Liver (tissue), 9 donors: ENCODE results near the gene BDKRB2. TPM values are rescaled to one million over a fixed set of nuclear protein-coding genes. Genes with fewer than 3 reads are reported as not detected.

Experiments
- DNase-seq: peaks from one replicate; pipeline ENCODE4 v3.0.0-alpha.2; 2017; ENCODE audit warnings: low spot score
- H3K27ac ChIP-seq, 2 donors: one replicate each; pipeline ENCODE4 v1.7.0; 2013; ENCODE audit warnings: inconsistent platforms in 2 of 2, low read length in 2 of 2, control low read depth in 1 of 2, low read depth in 1 of 2, mild to moderate bottlenecking in 1 of 2
- H3K27me3 ChIP-seq, 4 donors: one replicate each; pipeline versions ENCODE4 v1.6.1 to v1.7.0; 2013; ENCODE audit warnings: low read length in 3 of 4, inconsistent platforms in 1 of 4, mild to moderate bottlenecking in 1 of 4, moderate library complexity in 1 of 4; ENCODE audit not compliant: control insufficient read depth in 4 of 4, insufficient read depth in 4 of 4
- H3K36me3 ChIP-seq, 4 donors: one replicate each; pipeline versions ENCODE4 v1.6.1 to v1.7.0; 2013; ENCODE audit warnings: low read length in 3 of 4, mild to moderate bottlenecking in 3 of 4, low read depth in 1 of 4, moderate library complexity in 1 of 4; ENCODE audit not compliant: control insufficient read depth in 4 of 4, insufficient read depth in 3 of 4
- H3K4me1 ChIP-seq, 4 donors: one replicate each; pipeline versions ENCODE4 v1.6.1 to v1.7.0; 2013; ENCODE audit warnings: low read length in 3 of 4, mild to moderate bottlenecking in 3 of 4, moderate library complexity in 1 of 4; ENCODE audit not compliant: control insufficient read depth in 4 of 4, insufficient read depth in 4 of 4
- H3K4me3 ChIP-seq, 3 donors: one replicate each; pipeline versions ENCODE4 v1.6.1 to v1.7.0; 2013; ENCODE audit warnings: low read length in 3 of 3, control low read depth in 1 of 3, low read depth in 1 of 3, mild to moderate bottlenecking in 1 of 3
- H3K9ac ChIP-seq, 2 donors: one replicate each; pipeline ENCODE4 v1.7.0; 2013; ENCODE audit warnings: low read length in 2 of 2, mild to moderate bottlenecking in 2 of 2, moderate library complexity in 2 of 2, control low read depth in 1 of 2, low read depth in 1 of 2
- H3K9me3 ChIP-seq, 4 donors: one replicate each; pipeline versions ENCODE4 v1.6.1 to v1.7.0; 2013; ENCODE audit warnings: low read length in 3 of 4; ENCODE audit not compliant: control insufficient read depth in 4 of 4
- EGR1 ChIP-seq, 2 donors: IDR thresholded peaks; 2 replicates each; pipeline ENCODE4 v1.6.1; 2016 to 2018; ENCODE audit warnings: antibody characterized with exemption in 2 of 2, low read depth in 2 of 2
- FOXA1 ChIP-seq: IDR thresholded peaks from 2 replicates; pipeline ENCODE4 v1.6.1; 2016; ENCODE audit warnings: antibody characterized with exemption
- FOXA2 ChIP-seq: IDR thresholded peaks from 2 replicates; pipeline ENCODE4 v1.6.1; 2016; ENCODE audit warnings: antibody characterized with exemption
- GABPA ChIP-seq, 2 donors: IDR thresholded peaks in 1 of 2; conservative IDR thresholded peaks in 1 of 2; 2 replicates each; pipeline ENCODE4 v1.6.1; 2016; ENCODE audit warnings: antibody characterized with exemption in 2 of 2, mild to moderate bottlenecking in 1 of 2, moderate library complexity in 1 of 2
- HNF4A ChIP-seq, 2 donors: conservative IDR thresholded peaks; 2 replicates each; pipeline ENCODE4 v1.6.1; 2016; ENCODE audit warnings: antibody characterized with exemption in 2 of 2, mild to moderate bottlenecking in 2 of 2
- HNF4G ChIP-seq: IDR thresholded peaks from 2 replicates; pipeline ENCODE4 v1.6.1; 2016; ENCODE audit warnings: antibody characterized with exemption
- JUND ChIP-seq, 2 donors: IDR thresholded peaks; 2 replicates each; pipeline ENCODE4 v1.6.1; 2016; ENCODE audit warnings: antibody characterized with exemption in 2 of 2
- NR2F2 ChIP-seq: IDR thresholded peaks from 2 replicates; pipeline ENCODE4 v1.6.1; 2016; ENCODE audit warnings: antibody characterized with exemption
- RAD21 ChIP-seq, 2 donors: IDR thresholded peaks; 2 replicates each; pipeline ENCODE4 v1.6.1; 2016; ENCODE audit warnings: antibody characterized with exemption in 2 of 2, mild to moderate bottlenecking in 2 of 2
- SP1 ChIP-seq: IDR thresholded peaks from 2 replicates; pipeline ENCODE4 v1.6.1; 2018; ENCODE audit warnings: antibody characterized with exemption, mild to moderate bottlenecking
- TAF1 ChIP-seq: conservative IDR thresholded peaks from 2 replicates; pipeline ENCODE4 v1.6.1; 2016; ENCODE audit warnings: antibody characterized with exemption, mild to moderate bottlenecking
- WGBS: extraction: QIAGEN DNeasy Blood & Tissue Kit; methylation state at CpG from one replicate; pipeline ENCODE4 v1.1.7; 2013; 5-methylcytosine and 5-hydroxymethylcytosine counted together
- polyA plus RNA-seq, 2 donors: library from polyadenylated mRNA; stranded (reverse) in 1 of 2; unstranded in 1 of 2; fragments of 200-250 nt in 1 of 2; fragments of >200 nt in 1 of 2; fragmentation: Nextera tagmentation in 1 of 2; extraction: Ambion mirVana in 1 of 2; gene quantifications; one replicate each; pipeline versions ENCODE4 v1.2.1 to v1.2.3, GENCODE V29; 2013 to 2015
- total RNA-seq, 2 donors: library from RNA; depleted of rRNA; stranded (reverse); fragments of >200 nt; gene quantifications; one replicate each; pipeline ENCODE4 v1.2.3, GENCODE V29; 2014
- TF ChIP-seq, protein P1 (sequence below): IDR thresholded peaks from 2 replicates; pipeline ENCODE4 v1.6.1; 2016; ENCODE audit warnings: antibody characterized with exemption, mild to moderate bottlenecking
- TF ChIP-seq, protein P2 (sequence below): IDR thresholded peaks from 2 replicates; pipeline ENCODE4 v1.6.1; 2016; ENCODE audit warnings: antibody characterized with exemption
- TF ChIP-seq, protein P3 (sequence below): IDR thresholded peaks from 2 replicates; pipeline ENCODE4 v1.6.1; 2016; ENCODE audit warnings: antibody characterized with exemption
- TF ChIP-seq, protein P4 (sequence below): IDR thresholded peaks from 2 replicates; pipeline ENCODE4 v1.6.1; 2016; ENCODE audit warnings: antibody characterized with exemption
- TF ChIP-seq, protein P5 (sequence below): fragments of 150-350 bp; IDR thresholded peaks from 2 replicates; pipeline ENCODE4 v1.5.1; 2017; ENCODE audit warnings: improper control_type of control experiment, low read depth, low read length; ENCODE audit not compliant: missing input control
- donor health status: healthy.
- donor health status: healthy.
- donor health status: healthy.
- donor health status: healthy.
- donor health status: healthy.

BDKRB2 gene
- total and polyA plus RNA-seq, 4 donors = 0.10 to 0.25 (median 0.17) TPM

DNA sequence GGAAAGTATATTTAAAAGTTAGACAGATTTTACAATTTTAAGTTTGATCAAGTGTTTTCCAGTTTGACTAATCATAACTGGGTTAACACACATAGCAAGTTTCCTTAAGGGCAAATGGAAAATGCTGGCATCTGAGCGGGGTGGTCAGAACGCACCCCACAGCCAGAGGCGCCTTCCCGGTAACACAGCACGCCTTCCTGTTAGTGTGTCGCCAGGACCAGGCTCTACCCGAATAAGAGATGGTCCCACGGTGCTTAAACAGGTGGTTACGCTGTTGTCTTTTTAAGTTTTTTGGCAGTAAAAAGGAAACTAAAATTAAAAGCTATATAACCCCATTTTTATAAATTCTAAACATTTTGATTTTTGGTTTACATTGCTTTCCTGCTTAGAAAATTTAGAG lies 79.4 kb downstream of the BDKRB2 start:
- TF ChIP-seq HNF4G = no peak
- TF ChIP-seq NR2F2 = no peak
- TF ChIP-seq, protein P1, sequence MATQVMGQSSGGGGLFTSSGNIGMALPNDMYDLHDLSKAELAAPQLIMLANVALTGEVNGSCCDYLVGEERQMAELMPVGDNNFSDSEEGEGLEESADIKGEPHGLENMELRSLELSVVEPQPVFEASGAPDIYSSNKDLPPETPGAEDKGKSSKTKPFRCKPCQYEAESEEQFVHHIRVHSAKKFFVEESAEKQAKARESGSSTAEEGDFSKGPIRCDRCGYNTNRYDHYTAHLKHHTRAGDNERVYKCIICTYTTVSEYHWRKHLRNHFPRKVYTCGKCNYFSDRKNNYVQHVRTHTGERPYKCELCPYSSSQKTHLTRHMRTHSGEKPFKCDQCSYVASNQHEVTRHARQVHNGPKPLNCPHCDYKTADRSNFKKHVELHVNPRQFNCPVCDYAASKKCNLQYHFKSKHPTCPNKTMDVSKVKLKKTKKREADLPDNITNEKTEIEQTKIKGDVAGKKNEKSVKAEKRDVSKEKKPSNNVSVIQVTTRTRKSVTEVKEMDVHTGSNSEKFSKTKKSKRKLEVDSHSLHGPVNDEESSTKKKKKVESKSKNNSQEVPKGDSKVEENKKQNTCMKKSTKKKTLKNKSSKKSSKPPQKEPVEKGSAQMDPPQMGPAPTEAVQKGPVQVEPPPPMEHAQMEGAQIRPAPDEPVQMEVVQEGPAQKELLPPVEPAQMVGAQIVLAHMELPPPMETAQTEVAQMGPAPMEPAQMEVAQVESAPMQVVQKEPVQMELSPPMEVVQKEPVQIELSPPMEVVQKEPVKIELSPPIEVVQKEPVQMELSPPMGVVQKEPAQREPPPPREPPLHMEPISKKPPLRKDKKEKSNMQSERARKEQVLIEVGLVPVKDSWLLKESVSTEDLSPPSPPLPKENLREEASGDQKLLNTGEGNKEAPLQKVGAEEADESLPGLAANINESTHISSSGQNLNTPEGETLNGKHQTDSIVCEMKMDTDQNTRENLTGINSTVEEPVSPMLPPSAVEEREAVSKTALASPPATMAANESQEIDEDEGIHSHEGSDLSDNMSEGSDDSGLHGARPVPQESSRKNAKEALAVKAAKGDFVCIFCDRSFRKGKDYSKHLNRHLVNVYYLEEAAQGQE = no peak
- TF ChIP-seq TAF1 = no peak
- TF ChIP-seq FOXA2 = no peak
- no peak for TF ChIP-seq JUND (IDR thresholded peaks at IDR 0.05)
- TF ChIP-seq, protein P2, sequence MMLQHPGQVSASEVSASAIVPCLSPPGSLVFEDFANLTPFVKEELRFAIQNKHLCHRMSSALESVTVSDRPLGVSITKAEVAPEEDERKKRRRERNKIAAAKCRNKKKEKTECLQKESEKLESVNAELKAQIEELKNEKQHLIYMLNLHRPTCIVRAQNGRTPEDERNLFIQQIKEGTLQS = no peak
- no peak for TF ChIP-seq FOXA1
- no peak for TF ChIP-seq EGR1 (IDR thresholded peaks at IDR 0.05; ENCODE audit: low read depth in 2 of 2)
- TF ChIP-seq, protein P3, sequence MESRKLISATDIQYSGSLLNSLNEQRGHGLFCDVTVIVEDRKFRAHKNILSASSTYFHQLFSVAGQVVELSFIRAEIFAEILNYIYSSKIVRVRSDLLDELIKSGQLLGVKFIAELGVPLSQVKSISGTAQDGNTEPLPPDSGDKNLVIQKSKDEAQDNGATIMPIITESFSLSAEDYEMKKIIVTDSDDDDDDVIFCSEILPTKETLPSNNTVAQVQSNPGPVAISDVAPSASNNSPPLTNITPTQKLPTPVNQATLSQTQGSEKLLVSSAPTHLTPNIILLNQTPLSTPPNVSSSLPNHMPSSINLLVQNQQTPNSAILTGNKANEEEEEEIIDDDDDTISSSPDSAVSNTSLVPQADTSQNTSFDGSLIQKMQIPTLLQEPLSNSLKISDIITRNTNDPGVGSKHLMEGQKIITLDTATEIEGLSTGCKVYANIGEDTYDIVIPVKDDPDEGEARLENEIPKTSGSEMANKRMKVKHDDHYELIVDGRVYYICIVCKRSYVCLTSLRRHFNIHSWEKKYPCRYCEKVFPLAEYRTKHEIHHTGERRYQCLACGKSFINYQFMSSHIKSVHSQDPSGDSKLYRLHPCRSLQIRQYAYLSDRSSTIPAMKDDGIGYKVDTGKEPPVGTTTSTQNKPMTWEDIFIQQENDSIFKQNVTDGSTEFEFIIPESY = no peak
- TF ChIP-seq, protein P4, sequence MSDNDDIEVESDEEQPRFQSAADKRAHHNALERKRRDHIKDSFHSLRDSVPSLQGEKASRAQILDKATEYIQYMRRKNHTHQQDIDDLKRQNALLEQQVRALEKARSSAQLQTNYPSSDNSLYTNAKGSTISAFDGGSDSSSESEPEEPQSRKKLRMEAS = no peak
- no peak for TF ChIP-seq HNF4A (conservative IDR thresholded peaks at IDR 0.05)
- no peak for TF ChIP-seq SP1
- Histone ChIP-seq H3K4me3 (peak overlapping the region in 1 of 3 donors; percentile 15), H3K9me3 (no peaks in the 10 kb centered on the region), H3K27ac (peak overlapping the region; percentile 79 to 87), H3K4me1 (peaks cover 5 to 45% (median 37%) of the 10 kb centered on the region in 4 donors), H3K27me3 (no peaks in the 10 kb centered on the region), H3K36me3 (peaks cover 0 to 7% (median 4%) of the 10 kb centered on the region in 4 donors), H3K9ac (peak overlapping the region; percentile 47 to 49)
- 50% methylated on average over 9 of the region's 9 CpGs for WGBS
- no peak for DNase-seq

DNA sequence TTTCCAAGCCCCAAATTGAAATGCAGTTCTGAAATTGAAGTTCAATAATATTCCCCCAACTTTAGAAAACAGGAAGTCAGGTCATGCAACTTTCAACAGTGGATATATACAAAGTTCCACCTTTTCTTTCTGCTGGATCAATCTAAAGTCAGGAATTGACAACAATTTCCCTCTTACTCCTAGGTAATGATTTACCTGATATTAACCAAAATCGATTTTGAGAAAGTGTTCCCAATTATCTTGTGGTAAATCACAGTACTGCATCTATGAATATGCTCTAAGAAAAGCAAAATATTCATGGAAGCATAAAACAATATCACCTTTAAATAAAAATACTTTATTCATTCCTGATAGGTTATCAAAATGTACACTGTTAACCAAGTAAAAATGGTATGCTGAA lies 79.8 kb downstream of the BDKRB2 start:
- Histone ChIP-seq H3K4me3 (peak overlapping the region in 1 of 3 donors; percentile 15), H3K27ac (peak overlapping the region; percentile 79 to 87), H3K4me1 (peaks cover 5 to 45% (median 37%) of the 10 kb centered on the region in 4 donors), H3K27me3 (no peaks in the 10 kb centered on the region), H3K9ac (peak overlapping the region in 1 of 2 donors; percentile 49), H3K36me3 (peaks cover 0 to 10% (median 7%) of the 10 kb centered on the region in 4 donors), H3K9me3 (no peaks in the 10 kb centered on the region)
- DNase-seq = no peak
- WGBS = 32% methylated on average over 1 of the region's 1 CpG
- TF ChIP-seq, protein P5, sequence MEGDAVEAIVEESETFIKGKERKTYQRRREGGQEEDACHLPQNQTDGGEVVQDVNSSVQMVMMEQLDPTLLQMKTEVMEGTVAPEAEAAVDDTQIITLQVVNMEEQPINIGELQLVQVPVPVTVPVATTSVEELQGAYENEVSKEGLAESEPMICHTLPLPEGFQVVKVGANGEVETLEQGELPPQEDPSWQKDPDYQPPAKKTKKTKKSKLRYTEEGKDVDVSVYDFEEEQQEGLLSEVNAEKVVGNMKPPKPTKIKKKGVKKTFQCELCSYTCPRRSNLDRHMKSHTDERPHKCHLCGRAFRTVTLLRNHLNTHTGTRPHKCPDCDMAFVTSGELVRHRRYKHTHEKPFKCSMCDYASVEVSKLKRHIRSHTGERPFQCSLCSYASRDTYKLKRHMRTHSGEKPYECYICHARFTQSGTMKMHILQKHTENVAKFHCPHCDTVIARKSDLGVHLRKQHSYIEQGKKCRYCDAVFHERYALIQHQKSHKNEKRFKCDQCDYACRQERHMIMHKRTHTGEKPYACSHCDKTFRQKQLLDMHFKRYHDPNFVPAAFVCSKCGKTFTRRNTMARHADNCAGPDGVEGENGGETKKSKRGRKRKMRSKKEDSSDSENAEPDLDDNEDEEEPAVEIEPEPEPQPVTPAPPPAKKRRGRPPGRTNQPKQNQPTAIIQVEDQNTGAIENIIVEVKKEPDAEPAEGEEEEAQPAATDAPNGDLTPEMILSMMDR = peak; percentile 47
- no peak for TF ChIP-seq GABPA (IDR thresholded peaks at IDR 0.05 in 1 of 2, conservative IDR thresholded peaks at IDR 0.05 in 1 of 2)
- TF ChIP-seq, protein P3 = no peak
- TF ChIP-seq, protein P2 = no peak
- TF ChIP-seq HNF4A (conservative IDR thresholded peaks at IDR 0.05) = peak; percentile 37 to 45
- TF ChIP-seq, protein P1 = no peak
- TF ChIP-seq, protein P4 = peak; percentile 42
- peak; percentile 7 to 30 for TF ChIP-seq RAD21 (IDR thresholded peaks at IDR 0.05)
- no peak for TF ChIP-seq EGR1 (IDR thresholded peaks at IDR 0.05; ENCODE audit: low read depth in 2 of 2)
- no peak for TF ChIP-seq FOXA2
- no peak for TF ChIP-seq JUND (IDR thresholded peaks at IDR 0.05)
- no peak for TF ChIP-seq FOXA1
- TF ChIP-seq SP1 = peak; percentile 52
- TF ChIP-seq TAF1 = peak; percentile 26
